Stimulated activated CD8-positive, alpha-beta memory T cell treated with anti-CD3 and anti-CD28 coated beads, Interleukin-12 subunit alpha, Interleukin-12 subunit beta, amount 100 ng/mL, for 1 hour (primary cell): ENCODE measurements around the gene KITLG.
"Not testable (repeated sequence)": the region's sequence is repeated elsewhere in the genome, so short reads cannot be mapped to it uniquely, and the experiment has no call there.

Experiments used
- DNase-seq: peaks from one replicate; pipeline ENCODE4 v3.0.0-alpha.2; 2020; ENCODE audit warnings: low read depth

The KITLG gene

DNA sequence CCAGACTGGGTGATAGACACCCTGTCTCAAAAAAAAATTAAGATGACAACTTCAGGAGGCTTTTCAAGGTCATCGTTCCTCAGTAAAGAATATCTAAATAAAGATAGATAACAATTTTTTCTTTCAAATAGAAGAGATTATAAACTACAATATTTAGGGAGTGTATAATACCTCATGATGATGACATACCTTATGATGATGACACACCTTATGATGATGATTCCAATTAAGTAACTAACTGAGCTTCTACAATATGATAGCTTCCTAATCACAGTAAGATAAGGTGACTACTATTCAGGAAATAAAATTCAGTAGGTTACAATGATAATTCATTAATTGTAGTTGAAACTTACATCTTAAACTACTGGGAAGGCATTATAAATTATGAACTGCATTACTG, 40.4 kb downstream of the KITLG start:
- DNase-seq, result no peak

DNA sequence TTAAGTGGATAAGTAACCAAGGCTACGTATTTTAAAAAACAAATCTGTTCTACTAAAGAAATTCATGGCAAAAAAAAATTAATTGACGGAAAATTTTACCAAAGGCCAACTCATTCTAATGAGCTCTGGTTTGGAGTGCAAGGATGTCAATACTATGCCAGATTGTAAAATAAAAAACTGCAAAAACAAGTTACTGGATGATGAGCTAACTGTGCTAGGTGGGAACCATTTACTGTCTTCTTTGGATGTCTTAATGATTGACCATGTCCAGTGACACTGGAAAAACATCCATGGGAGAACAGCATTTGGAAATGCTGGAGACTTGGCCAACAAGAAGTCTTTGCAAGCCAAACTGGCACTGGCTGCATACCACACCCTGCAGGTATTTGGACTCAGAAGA, 41.6 kb downstream of the KITLG start:
- no peak for DNase-seq

DNA sequence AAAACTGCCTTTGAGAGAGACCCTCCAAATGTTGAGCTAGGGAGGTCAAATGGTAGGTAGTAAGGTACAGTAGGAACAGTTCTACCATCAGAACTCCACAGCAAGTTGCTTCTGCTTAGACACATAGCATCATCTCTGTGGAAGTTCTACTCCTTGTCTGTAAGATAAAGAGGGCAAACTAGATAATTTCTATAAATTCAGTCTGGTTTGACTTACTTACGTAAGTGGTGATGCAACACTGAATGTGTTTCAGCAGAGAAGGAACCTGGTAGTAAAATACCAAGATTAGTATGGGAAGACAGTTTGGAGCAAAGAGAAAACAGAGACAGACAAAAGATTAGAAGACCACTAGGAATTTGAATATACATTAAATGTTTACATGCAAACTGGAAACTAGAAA, 42.0 kb downstream of the KITLG start:
- DNase-seq, result no peak

DNA sequence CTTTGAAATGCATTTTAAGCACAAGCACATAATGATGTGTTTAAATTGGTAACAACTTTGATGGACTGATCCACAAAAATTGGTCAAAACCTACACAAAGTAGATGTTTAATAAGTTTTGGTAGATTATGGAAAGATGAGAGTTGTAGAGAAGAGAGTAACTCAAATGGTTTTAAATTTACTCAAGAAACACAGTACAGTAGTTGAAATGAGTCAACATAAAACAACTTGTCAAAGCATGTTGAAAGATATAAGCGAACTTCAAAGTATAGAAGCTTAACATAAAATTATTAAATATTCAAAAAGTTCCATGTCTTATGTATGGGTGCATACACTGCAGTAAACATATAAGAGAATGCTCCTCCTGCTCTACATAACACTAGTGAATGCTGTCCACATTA, 49.4 kb downstream of the KITLG start:
- DNase-seq, result no peak

DNA sequence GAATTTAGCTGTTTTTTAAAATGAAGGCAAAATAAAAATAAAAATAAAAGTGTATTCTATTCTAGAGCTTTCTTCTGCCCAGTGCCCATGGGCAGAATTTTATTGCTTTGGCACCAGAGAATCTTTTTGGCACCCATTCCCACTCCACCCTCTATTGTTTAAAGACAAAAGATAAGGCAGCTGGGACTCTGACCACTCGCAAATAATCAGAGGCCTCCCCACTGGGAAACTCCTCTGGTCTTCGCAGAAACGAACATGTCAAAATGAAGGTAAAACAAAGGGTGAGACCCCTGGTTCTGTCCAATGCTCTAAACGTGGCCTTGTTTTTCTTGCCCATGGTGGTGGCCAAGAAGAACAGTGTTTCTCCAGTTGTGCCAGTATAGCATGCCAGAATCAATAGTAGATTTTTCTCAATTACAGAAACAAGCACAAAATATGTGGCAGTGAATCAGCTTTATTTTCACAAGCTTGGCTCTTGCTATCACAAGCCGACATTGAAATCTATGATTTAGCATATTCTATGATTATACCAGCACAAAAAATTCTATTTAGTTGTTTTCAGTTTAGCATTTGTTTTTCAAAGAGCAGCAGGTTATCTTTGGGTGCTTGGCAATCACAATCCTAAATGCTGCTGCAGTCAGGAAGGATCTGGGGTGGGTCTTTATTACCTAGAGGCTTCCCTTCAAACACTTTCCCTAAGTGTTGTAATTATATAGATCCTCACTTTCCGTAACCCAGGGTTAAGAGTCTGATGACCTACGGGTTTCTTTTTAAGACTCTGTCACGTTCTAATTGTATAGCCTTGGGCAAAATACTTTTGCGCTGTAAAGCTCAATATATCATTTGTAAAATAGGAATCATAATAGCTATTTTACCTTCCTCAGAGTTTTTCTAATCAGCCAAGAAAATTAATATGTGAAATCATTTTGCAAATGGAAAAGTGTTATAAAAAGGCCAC, 50.5 kb downstream of the KITLG start:
- DNase-seq, result no peak

DNA sequence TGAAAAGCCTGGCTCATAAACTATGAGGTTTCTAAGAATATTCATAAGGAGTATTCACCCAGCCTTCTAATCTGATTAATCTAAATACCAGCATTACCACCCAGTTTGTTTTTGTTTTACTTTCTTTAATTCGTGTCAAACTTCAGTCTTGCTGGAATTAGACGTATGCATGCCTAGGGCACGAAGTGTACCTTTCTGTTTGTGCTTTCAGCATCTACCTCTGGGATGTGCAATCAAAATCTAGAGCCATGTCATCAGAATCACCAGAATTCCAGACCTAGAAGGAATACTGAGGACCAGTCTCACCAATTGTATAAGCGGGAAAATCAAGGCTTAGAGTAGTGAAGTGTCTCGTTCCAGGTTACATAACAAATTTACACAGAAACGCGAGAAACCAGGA, 57.3 kb downstream of the KITLG start:
- no peak for DNase-seq

DNA sequence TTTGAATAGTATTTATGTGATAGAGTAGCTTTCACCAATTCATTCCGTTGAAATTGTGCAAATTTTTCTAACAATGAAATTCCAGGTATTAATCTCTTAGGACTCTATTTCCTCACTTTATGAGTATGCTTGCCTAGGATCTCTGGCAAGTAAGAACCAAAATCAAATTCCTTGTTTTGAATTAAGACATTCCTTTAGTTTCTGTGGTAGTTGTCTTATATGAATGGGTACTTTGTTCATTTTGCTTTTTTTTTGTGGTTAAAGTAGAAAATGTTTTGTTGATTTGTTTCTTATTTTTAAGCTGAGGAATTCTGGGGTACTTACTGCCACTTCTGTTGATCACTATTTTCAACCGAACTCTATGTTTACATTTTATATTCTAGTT, 59.8 kb downstream of the KITLG start:
- no peak for DNase-seq

DNA sequence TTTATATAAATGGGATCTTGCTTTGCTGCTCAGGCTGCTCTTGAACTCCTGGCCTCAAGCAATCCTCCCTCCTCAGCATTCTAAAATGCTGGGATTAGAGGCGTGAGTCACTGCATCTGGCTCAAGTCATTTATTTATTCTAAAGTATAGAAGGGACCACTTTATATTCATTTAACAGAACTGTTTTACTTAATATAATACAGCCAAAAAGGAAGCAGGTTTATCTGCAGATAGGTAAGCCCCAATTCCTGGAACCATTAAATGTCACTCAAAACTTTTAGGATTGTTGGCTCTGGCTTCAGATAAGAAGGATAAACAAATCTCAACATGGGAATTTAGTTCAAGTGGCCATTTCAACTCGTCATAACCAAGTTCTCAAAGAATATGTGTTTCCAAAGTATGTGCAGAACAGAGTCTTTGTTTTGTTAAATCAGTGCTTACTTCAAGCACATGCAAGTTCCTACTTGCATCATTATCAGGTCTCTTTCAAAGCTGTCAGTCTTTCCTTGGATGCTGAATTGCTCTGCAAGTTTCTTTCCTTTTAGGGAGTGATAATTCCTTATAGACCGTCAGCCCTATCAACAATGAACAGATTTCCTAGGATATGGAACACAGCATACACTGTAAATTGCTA, 60.4 kb downstream of the KITLG start:
- DNase-seq, result no peak

DNA sequence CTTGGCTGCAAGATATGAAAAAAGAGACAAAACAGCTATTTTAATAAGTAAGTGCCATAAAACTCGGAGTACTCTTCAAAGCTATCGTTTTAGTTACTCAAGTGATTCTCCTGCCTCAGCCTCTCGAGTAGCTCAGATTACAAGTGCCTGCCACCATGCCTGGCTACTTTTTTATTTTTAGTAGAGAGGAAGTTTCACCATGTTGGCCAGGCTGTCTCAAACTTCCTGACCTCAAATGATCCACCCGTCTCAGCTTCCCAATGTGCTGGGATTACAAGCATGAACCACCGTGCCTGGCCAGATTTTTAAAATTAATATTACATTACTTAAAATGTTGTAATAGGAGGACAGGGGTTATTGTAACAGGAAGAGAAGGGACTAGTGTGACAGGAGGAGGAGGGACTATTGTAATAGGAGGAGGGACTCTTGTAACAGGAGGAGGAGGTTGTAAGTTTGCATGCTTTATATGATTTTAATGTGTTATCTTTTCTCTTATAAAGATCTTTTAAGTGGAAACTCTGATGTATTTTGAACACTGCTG, 61.3 kb downstream of the KITLG start:
- DNase-seq, result no peak

DNA sequence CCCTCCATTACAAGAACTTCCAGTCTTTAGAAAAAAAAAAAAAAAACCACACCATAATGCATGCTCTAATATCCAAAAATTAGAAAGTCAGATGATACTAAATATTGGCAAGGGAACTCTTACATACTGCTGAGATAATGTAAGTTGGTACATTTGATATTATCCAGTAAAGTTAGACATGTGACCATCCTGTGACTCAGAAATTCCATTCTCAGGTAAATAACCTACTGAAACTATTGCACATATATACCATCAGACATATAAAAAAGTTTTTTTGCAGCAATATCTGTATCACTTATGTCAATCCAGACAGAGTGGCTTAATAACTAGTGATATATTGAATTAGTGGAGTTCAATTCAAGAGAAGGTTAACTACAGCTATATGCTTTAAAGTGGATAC, 63.5 kb downstream of the KITLG start:
- DNase-seq, result no peak

DNA sequence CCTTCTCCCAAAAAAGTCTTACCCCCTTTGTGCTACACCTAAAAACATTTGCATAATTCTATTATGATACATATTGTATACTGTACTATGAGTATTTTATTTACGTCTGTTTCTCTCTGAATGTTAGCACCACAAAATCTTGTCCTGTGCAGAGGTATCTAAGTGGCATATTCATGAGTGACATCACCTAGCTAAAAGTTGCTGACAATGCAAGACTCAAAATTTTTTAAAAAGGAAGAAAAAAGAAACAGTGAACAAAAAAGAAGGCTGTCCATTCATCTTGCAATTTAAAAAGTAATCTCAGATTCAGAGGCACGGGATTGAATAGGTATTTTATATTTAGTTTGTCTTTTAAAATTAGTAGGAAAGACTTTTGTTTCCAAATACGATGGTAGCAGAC, 69.4 kb downstream of the KITLG start:
- no peak for DNase-seq

DNA sequence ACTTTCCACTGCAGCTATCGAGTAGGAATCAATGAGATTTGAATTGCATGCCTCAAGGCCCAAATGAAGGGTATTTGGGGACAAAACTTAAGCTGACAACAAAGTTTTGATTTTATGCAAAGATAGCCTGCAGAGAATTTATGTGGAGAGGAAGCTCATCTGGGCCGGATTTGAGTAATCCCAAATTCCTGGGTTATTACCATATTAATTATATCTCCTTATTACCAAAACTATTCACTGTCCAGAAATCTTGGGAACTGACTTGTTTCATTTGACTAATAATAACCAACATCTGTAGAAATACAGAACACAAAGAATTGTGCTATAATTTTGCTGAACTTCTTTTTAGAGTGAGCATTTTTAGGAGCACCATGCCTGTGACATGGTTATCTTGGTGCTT, 70.4 kb downstream of the KITLG start:
- no peak for DNase-seq

DNA sequence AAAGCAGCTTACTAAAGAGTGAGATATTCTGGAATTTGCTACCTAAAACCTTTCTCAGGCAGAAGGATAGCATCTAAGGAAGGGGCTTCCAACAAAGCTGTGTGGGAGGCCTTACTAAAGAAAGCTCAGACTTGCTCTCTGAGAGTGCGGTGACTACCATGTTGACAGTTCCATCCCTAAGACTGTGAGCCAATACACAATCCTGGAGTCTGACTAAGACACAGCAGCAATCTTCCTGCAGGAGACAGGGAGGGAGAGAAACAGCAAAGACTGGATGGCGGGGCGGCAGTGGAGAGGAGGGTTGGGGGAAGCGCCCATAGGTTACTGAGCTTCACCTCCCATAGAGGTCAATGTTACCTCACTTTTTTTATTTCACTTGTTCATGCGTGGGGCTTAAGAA, 70.9 kb downstream of the KITLG start:
- DNase-seq, result no peak

DNA sequence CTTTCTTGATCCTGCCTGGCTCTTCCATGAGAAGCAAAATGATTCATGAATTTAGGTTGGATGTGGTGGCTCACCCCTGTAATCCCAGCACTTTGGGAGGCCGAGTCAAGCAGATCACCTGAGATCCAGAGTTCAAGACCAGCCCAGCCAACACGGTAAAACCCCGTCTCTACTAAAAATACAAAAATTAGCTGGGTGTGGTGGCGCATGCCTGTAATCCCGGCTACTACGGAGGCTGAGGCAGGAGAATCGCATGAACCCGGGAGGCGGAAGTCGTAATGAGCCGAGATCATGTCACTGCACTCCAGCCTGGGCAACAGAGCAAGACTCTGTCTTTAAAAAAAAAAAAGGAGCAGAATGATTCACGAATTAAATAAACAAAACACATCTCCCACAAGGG, 72.4 kb downstream of the KITLG start:
- DNase-seq, result not testable (repeated sequence)

DNA sequence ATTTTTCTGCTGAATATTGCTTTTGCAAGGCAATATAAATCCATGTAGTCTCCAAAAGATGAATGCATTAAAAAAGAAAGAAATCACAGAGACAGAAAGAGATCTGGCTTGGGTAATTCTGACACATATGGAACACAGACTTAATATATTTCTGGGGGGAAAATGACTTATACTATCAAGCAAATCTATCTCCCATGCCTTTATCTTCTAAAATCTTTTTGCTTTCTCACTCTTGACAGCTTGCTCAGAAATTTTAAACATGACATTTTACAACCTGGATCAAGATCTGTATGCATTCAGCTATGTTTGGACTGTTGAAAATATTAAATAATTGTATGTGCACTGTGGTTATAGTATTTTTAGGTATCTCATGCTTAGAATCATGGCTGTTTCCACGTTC, 73.0 kb downstream of the KITLG start:
- no peak for DNase-seq

DNA sequence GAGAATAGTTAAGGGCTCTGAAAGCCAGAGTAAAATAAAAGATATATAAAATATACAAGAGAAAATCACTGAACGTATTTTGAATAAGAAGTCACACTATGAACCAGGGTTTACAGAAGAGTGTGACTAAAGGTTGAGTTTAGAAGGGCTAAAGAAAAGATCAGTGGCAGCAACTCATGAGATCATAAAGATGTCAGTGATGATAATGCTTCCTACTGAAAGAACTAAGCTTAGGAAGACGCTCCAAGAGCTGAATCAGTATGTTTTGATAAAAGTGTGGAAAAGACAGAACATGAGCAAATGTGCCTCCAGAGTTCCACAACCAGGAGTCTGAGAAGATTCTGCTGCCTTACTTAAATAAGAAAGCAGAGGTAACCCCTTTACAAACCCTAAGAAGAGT, 74.6 kb downstream of the KITLG start:
- DNase-seq, result no peak

DNA sequence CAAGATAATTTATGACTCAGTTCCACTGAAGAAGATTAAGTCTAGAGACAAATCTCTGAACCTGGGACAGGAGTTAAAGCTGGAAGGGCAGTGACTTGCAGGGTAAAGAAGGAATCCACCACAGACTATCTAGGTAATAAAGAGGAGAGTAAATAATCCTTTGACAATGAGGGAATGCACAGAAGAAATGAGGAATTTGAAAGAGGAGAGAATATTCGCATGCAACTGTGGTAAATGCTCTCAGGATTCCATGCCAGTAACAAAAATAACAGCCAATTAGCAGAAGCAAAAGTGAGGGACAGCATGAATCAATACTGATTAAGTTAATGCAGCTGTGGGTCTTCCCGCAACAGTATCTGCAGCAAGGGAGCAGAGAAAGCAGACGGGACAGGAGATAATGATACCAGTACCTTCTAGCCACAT, 77.0 kb downstream of the KITLG start:
- no peak for DNase-seq

DNA sequence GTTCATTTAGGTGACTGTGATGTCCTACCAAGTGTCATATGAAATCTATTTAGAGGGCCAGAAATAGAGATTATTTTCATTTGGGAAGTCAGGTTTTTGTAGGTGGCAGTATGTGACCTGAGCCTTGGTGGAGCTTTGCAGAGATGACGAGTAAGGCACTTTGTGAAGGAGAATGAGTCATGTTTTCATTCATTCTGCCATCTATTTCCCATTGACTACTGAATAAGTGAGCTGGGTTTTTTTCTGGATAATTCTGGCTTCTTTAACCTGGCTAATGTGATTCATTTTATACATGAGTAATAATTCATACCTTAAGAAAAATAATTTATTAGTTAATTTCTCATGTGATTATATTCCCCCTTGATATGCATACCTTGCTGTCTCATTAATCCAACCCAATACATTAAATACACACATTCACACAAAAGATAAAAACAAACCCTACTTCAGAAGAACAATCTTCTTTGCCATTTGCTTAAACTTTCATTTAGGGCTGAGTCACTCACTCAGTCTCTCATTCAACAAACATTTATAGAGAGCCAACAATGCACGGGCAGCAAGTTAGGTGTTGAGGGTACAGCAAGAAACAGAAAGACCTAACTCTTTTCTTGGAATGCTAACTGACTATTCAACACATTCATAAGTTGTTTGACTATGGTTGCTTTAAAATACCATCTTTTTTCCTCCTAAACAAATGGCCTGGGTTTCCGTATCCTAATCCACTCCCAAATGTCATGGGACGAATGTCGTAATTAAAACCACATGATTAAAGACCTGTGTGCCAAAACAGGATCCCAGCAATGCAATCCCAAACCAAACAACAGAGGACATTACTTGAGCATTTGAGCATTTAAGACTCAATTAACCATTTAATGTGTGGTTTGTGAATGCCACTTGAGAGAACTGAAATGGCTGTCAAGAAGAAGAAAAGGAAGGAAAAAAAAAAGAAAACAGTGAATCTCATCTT, 78.0 kb downstream of the KITLG start:
- DNase-seq, result no peak

DNA sequence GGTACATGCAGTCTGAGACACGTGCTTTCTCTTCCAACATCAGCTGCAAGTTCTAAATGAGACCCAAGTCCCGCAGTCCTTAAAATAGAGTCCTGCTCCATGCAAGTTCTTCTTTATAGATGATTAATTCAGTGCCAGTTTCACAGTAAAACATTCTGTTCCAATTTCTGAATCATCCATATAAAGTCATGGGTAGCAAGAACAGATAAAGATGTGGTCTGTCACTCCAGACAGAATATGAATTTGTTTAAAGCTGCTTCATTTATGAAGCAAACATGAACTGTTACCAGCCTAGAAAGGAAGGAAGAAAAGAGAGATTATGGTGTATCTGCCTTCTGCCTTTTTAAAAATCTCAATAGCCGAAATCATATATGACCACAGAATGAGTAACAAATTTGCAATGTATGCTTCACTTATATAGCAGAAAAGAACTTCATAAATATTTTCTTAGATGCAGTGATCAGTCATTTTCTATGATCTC, 83.3 kb downstream of the KITLG start:
- no peak for DNase-seq

DNA sequence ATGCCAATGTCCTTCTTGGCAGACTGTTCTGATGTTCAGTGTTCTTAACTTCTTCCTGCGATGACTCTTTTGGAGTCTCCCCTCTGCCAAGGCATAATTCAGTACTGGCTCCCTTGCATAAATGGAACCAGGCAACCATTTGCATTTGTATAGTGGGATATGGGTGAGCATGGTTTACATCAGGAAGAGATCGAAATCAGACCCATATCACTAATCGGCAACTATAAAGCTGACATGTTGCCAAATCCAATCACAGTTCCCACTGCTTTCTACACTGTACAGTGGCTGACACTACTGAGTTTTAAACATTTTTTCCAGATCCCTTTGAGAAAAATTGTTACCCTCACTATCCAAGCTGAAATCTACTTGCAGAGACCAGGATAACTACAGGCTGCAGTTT, 83.8 kb downstream of the KITLG start:
- no peak for DNase-seq

DNA sequence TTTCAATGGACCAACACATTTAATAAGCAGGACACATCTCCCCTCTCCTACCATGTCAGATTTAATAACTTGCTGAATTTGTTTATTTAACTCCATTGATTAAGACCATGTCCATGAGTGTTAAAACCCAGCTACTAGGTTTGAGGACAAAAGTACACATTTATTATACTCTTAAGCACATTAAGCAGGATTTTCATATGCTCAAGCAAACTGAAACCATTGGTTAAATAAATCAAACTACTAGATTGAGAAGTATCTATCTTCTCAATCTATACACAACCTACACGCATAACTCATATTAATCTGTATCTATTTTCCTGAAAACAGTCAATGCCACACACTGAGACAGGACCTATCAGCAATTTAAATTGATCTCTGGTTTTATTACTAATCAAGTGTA, 85.2 kb downstream of the KITLG start:
- no peak for DNase-seq

DNA sequence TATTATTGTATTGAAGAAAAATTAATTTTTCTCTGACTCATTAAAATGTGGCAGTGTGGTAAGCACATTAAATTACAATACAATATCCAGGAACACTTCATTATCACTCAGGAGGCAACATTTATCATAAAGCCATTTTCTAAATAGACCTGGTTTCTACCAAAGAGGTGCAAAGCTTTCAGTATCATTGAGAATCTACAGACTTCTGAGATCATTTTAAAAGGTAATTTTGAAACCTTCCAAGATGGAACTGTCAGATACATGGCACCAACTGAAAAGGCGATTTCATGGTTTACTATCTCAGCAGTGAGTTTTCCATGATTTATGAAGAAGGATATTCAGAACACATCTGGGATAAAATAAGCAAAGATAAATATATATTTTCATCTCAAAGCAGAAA, 85.8 kb downstream of the KITLG start:
- no peak for DNase-seq
